Osteoblast (primary cell): Measurements from ENCODE around the gene SLC25A47. TPM values are rescaled to one million over a fixed set of nuclear protein-coding genes. Genes with fewer than 3 reads are reported as not detected.

Source experiments
- DNase-seq: peaks from one replicate; pipeline ENCODE4 v3.0.0; 2011; ENCODE audit warnings: low spot score, mixed read lengths; ENCODE audit not compliant: insufficient read length; ENCODE audit errors: missing footprints
- H2AFZ ChIP-seq: 2 replicates; pipeline ENCODE4 v1.6.0; 2011; ENCODE audit warnings: mild to moderate bottlenecking, low read length
- H3K27ac ChIP-seq: 2 replicates; pipeline ENCODE4 v1.5.1; 2011; ENCODE audit warnings: mild to moderate bottlenecking, low read depth, low read length, moderate library complexity
- H3K27me3 ChIP-seq: 2 replicates; pipeline ENCODE4 v1.6.0; 2012; ENCODE audit warnings: mild to moderate bottlenecking, control low read depth, inconsistent platforms, low read length, moderate library complexity; ENCODE audit not compliant: insufficient read depth
- H3K36me3 ChIP-seq: 2 replicates; pipeline ENCODE4 v1.5.1; 2011; ENCODE audit warnings: mild to moderate bottlenecking, low read length, control low read depth, moderate library complexity; ENCODE audit not compliant: insufficient read depth
- H3K4me1 ChIP-seq: 2 replicates; pipeline ENCODE4 v1.5.1; 2011; ENCODE audit warnings: mild to moderate bottlenecking, low read length, control low read depth, moderate library complexity; ENCODE audit not compliant: insufficient read depth
- H3K4me2 ChIP-seq: 2 replicates; pipeline ENCODE4 v1.6.0; 2011; ENCODE audit warnings: mild to moderate bottlenecking, low read length; ENCODE audit not compliant: insufficient read depth
- H3K4me3 ChIP-seq: fragments of 200-600 bp; sonication (generic); 3 replicates; pipeline ENCODE4 v1.5.1; 2012; ENCODE audit warnings: mild to moderate bottlenecking, low read length, inconsistent platforms; ENCODE audit not compliant: insufficient read depth
- H3K79me2 ChIP-seq: 2 replicates; pipeline ENCODE4 v1.6.0; 2012; ENCODE audit warnings: mild to moderate bottlenecking, low read length, control low read depth, inconsistent platforms; ENCODE audit not compliant: insufficient read depth
- H3K9me3 ChIP-seq: 2 replicates; pipeline ENCODE4 v1.5.1; 2011; ENCODE audit warnings: low read depth, low read length, control low read depth
- H4K20me1 ChIP-seq: 2 replicates; pipeline ENCODE4 v1.6.0; 2012; ENCODE audit warnings: mild to moderate bottlenecking, low read length, control low read depth; ENCODE audit not compliant: insufficient read depth
- CTCF ChIP-seq: IDR thresholded peaks from 2 replicates; pipeline ENCODE4 v1.5.1; 2011; ENCODE audit warnings: mild to moderate bottlenecking, low read depth, low read length, moderate library complexity; ENCODE audit errors: extremely low read depth
- total RNA-seq: library from RNA; depleted of rRNA; stranded (reverse); fragments of >200 nt; gene quantifications from 2 replicates; pipeline ENCODE4 v1.2.3, GENCODE V29; 2012

SLC25A47 gene
- total RNA-seq, 1 donor, result not detected

GRCh38 chr14:100330007-100330344 lies 6.8 kb downstream of the SLC25A47 start:
- peak; percentile 44 for DNase-seq

GRCh38 chr14:100330388-100330931 lies 7.3 kb downstream of the SLC25A47 start:
- TF ChIP-seq CTCF, result no peak
- DNase-seq, result peak; percentile 23

More at GRCh38 chr14:100330007-100330344, 6.8 kb downstream of the SLC25A47 start:
- H3K36me3 ChIP-seq, result peaks cover 7% of the 10 kb centered on the region
- no peak overlapping the region for H3K4me2 ChIP-seq
- no peaks in the 10 kb centered on the region for H4K20me1 ChIP-seq
- H3K27ac ChIP-seq, result no peak overlapping the region
- no peak overlapping the region for H2AFZ ChIP-seq
- no peaks in the 10 kb centered on the region for H3K79me2 ChIP-seq
- no peak for TF ChIP-seq CTCF
- no peaks in the 10 kb centered on the region for H3K4me1 ChIP-seq
- no peaks in the 10 kb centered on the region for H3K9me3 ChIP-seq
- no peaks in the 10 kb centered on the region for H3K27me3 ChIP-seq
- no peak overlapping the region for H3K4me3 ChIP-seq

GRCh38 chr14:100332071-100332639 lies 9.0 kb downstream of the SLC25A47 start:
- no peak overlapping the region for H3K27ac ChIP-seq
- TF ChIP-seq CTCF, result no peak
- no peak overlapping the region for H3K4me2 ChIP-seq
- H3K9me3 ChIP-seq, result no peaks in the 10 kb centered on the region
- H3K4me1 ChIP-seq, result no peaks in the 10 kb centered on the region
- H3K79me2 ChIP-seq, result no peaks in the 10 kb centered on the region
- no peaks in the 10 kb centered on the region for H3K27me3 ChIP-seq
- H2AFZ ChIP-seq, result no peak overlapping the region
- H4K20me1 ChIP-seq, result no peaks in the 10 kb centered on the region
- H3K36me3 ChIP-seq, result peaks cover 20% of the 10 kb centered on the region
- DNase-seq, result peak; percentile 59
- no peak overlapping the region for H3K4me3 ChIP-seq

More at GRCh38 chr14:100330388-100330931, 7.3 kb downstream of the SLC25A47 start:
- Histone ChIP-seq H3K9me3 (no peaks in the 10 kb centered on the region), H3K4me1 (no peaks in the 10 kb centered on the region), H2AFZ (no peak overlapping the region), H3K27me3 (no peaks in the 10 kb centered on the region), H4K20me1 (no peaks in the 10 kb centered on the region), H3K36me3 (peaks cover 9% of the 10 kb centered on the region), H3K79me2 (no peaks in the 10 kb centered on the region), H3K27ac (no peak overlapping the region), H3K4me2 (no peak overlapping the region), H3K4me3 (no peak overlapping the region)

- H4K20me1 ChIP-seq, result no peaks in the 10 kb centered on the region
- H3K9me3 ChIP-seq, result no peaks in the 10 kb centered on the region
- no peak overlapping the region for H2AFZ ChIP-seq
- DNase-seq, result no peak
- H3K36me3 ChIP-seq, result peaks cover 25% of the 10 kb centered on the region
- H3K27me3 ChIP-seq, result no peaks in the 10 kb centered on the region
- no peak overlapping the region for H3K4me2 ChIP-seq
- no peak for TF ChIP-seq CTCF
- no peak overlapping the region for H3K27ac ChIP-seq
- H3K79me2 ChIP-seq, result no peaks in the 10 kb centered on the region
- no peak overlapping the region for H3K4me3 ChIP-seq
- H3K4me1 ChIP-seq, result no peaks in the 10 kb centered on the region
These were observed 9.7 kb downstream of the SLC25A47 start for GRCh38 chr14:100332797-100333196.
